ENCODE measurements around the gene HLA-DMB. TPM values are rescaled to one million over a fixed set of nuclear protein-coding genes. Genes with fewer than 3 reads are reported as not detected.

The HLA-DMB gene
- total RNA-seq, 1 experiment from 2014 or later, result 1.1 TPM

GRCh38 chr6:32976334-32977069 is 35.7 kb upstream of the HLA-DMB start (continued):
- TF ChIP-seq STAT6 (CRISPR knock-in tag; conservative IDR thresholded peaks at IDR 0.05; ENCODE audit: low read depth), result no peak
- TF ChIP-seq PRDM15 (CRISPR knock-in tag; IDR thresholded peaks at IDR 0.05), result no peak
- no peak for TF ChIP-seq OVOL2 (CRISPR knock-in tag; IDR thresholded peaks at IDR 0.05; ENCODE audit: borderline replicate concordance)
- TF ChIP-seq KAT7 (CRISPR knock-in tag; IDR thresholded peaks at IDR 0.05; ENCODE audit: borderline replicate concordance), result no peak
- TF ChIP-seq MAX (CRISPR knock-in tag; IDR thresholded peaks at IDR 0.05), result no peak
- no peak for TF ChIP-seq ZNF671 (CRISPR knock-in tag; IDR thresholded peaks at IDR 0.05)
- no peak for TF ChIP-seq HMGA2 (CRISPR knock-in tag; IDR thresholded peaks at IDR 0.05)

- no peaks in the 10 kb centered on the region for H3K9me3 Mint-ChIP-seq
- ChIA-PET CTCF (interaction anchor here (0.7 kb wide), 1 partner anchor 9 kb away, joined by 3 read pairs; no protein-coding TSS in a partner anchor), POLR2A (no interaction called here)
- peaks cover 96% of the 10 kb centered on the region for H3K36me3 Mint-ChIP-seq
- no peak for TF ChIP-seq JAZF1 (CRISPR knock-in tag; IDR thresholded peaks at IDR 0.05)
- no peak for TF ChIP-seq CREB1 (CRISPR knock-in tag; IDR thresholded peaks at IDR 0.05)
- no peak for TF ChIP-seq ZNF671 (CRISPR knock-in tag; IDR thresholded peaks at IDR 0.05)
- no peak for TF ChIP-seq HMGA2 (CRISPR knock-in tag; IDR thresholded peaks at IDR 0.05)
- ATAC-seq (no peak), DNase-seq (ENCODE audit: low spot score) (no peak)
- H3K4me1 Mint-ChIP-seq, result peaks cover 50% of the 10 kb centered on the region
- peak overlapping the region; percentile 98 for H3K4me3 Mint-ChIP-seq
- H3K27me3 Mint-ChIP-seq (ENCODE audit: low read depth), result peaks cover 4% of the 10 kb centered on the region; the same call in 1 of the 2 replicates
- H3K27ac Mint-ChIP-seq, result peak overlapping the region; percentile 68
Measured at GRCh38 chr6:32975886-32976285, 35.1 kb upstream of the HLA-DMB start.

GRCh38 chr6:32974541-32975308 is 33.9 kb upstream of the HLA-DMB start:
- no peak for ATAC-seq
- no peak for TF ChIP-seq ZNF425 (CRISPR knock-in tag; conservative IDR thresholded peaks at IDR 0.05)
- TF ChIP-seq FOXP4 (CRISPR knock-in tag; IDR thresholded peaks at IDR 0.05), result no peak
- Mint-ChIP-seq H3K4me3 (peak overlapping the region; percentile 98), H3K4me1 (peaks cover 43% of the 10 kb centered on the region), H3K27ac (no peak overlapping the region), H3K36me3 (peaks cover 92% of the 10 kb centered on the region), H3K9me3 (no peaks in the 10 kb centered on the region), H3K27me3 (ENCODE audit: low read depth) (peaks cover 4% of the 10 kb centered on the region; the same call in 1 of the 2 replicates)
- DNase-seq (ENCODE audit: low spot score), result no peak
- ChIA-PET CTCF (interaction anchor here (0.6 to 11.8 kb wide), 4 partner anchors 10 to 136 kb away, joined by 3 to 121 read pairs (median 6); partner anchors contain the start of genes HLA-DMA and TAP2), POLR2A (interaction anchor here (0.8 to 0.9 kb wide), 2 partner anchors 10 to 303 kb away, joined by 3 read pairs; partner anchors contain the start of gene B3GALT4)

Measured in WTC11 (cell line).